Keratinocyte (primary cell): ENCODE measurements around the gene PHLDB3. TPM values are rescaled to one million over a fixed set of nuclear protein-coding genes. Genes with fewer than 3 reads are reported as not detected.

Source experiments
- DNase-seq: peaks from one replicate; pipeline ENCODE4 v3.0.0-alpha.2; 2011; ENCODE audit warnings: low read depth, missing footprints, low spot score
- FAIRE-seq: peaks from 2 replicates; lab custom pipeline; 2011; peaks lifted over from hg19 to GRCh38; lab: Jason Lieb, UNC
- H2AFZ ChIP-seq: 2 replicates; pipeline ENCODE4 v1.6.0; 2012; ENCODE audit warnings: low read length, control low read depth, inconsistent platforms; ENCODE audit not compliant: control insufficient read depth
- H3K27ac ChIP-seq: 2 replicates; pipeline ENCODE4 v1.5.1; 2011; ENCODE audit warnings: low read length; ENCODE audit not compliant: control insufficient read depth, insufficient read depth
- H3K27me3 ChIP-seq: 3 replicates; pipeline ENCODE4 v1.6.0; 2011; ENCODE audit warnings: low read length; ENCODE audit not compliant: control insufficient read depth, insufficient read depth; ENCODE audit errors: extremely low read depth
- H3K36me3 ChIP-seq, 2 experiments: 2 replicates in 1 of 2; 3 replicates in 1 of 2; pipeline ENCODE4 v1.5.1; 2011; ENCODE audit warnings: low read length in 2 of 2, mild to moderate bottlenecking in 1 of 2; ENCODE audit not compliant: control insufficient read depth in 2 of 2, insufficient read depth in 2 of 2; ENCODE audit errors: extremely low read depth in 1 of 2
- H3K4me1 ChIP-seq: 3 replicates; pipeline ENCODE4 v1.5.1; 2011; ENCODE audit warnings: low read length; ENCODE audit not compliant: control insufficient read depth, insufficient read depth; ENCODE audit errors: extremely low read depth
- H3K4me2 ChIP-seq: 3 replicates; pipeline ENCODE4 v1.6.0; 2011; ENCODE audit warnings: low read depth, low read length; ENCODE audit not compliant: control insufficient read depth, insufficient read depth; ENCODE audit errors: extremely low read depth
- H3K4me3 ChIP-seq, 3 experiments: fragments of 200-600 bp in 1 of 3; sonication (generic) in 1 of 3; 2 replicates in 2 of 3; 3 replicates in 1 of 3; pipeline ENCODE4 v1.5.1; 2011 to 2016; ENCODE audit warnings: low read length in 3 of 3, mild to moderate bottlenecking in 3 of 3, control low read depth in 2 of 3, inconsistent platforms in 1 of 3, low read depth in 1 of 3, mixed read lengths in 1 of 3, mixed run types in 1 of 3, moderate library complexity in 1 of 3; ENCODE audit not compliant: control insufficient read depth in 2 of 3, insufficient read depth in 2 of 3; ENCODE audit errors: extremely low read depth in 1 of 3
- H3K79me2 ChIP-seq: 2 replicates; pipeline ENCODE4 v1.6.0; 2012; ENCODE audit warnings: low read length; ENCODE audit not compliant: control insufficient read depth, insufficient read depth
- H3K9ac ChIP-seq: 3 replicates; pipeline ENCODE4 v1.6.0; 2011; ENCODE audit warnings: low read length; ENCODE audit not compliant: control insufficient read depth, insufficient read depth; ENCODE audit errors: extremely low read depth
- H3K9me1 ChIP-seq: 3 replicates; pipeline ENCODE4 v1.6.0; 2011; ENCODE audit warnings: low read length; ENCODE audit not compliant: control insufficient read depth, insufficient read depth; ENCODE audit errors: extremely low read depth
- H3K9me3 ChIP-seq: 2 replicates; pipeline ENCODE4 v1.5.1; 2012; ENCODE audit warnings: low read depth, low read length; ENCODE audit not compliant: control insufficient read depth
- H4K20me1 ChIP-seq: 3 replicates; pipeline ENCODE4 v1.6.0; 2011; ENCODE audit warnings: low read length; ENCODE audit not compliant: control insufficient read depth, insufficient read depth; ENCODE audit errors: extremely low read depth
- EZH2 ChIP-seq: IDR thresholded peaks from one replicate; pipeline ENCODE4 v1.6.1; 2012; ENCODE audit warnings: inconsistent platforms, mild to moderate bottlenecking, low read length, moderate library complexity
- dilution Hi-C: fragments of 300-500 bp; cut with MboI; formaldehyde crosslinking; loops from one replicate; pipeline ENCODE4 v1.7.0; 2020; ENCODE audit warnings: low sequenced_read_pairs; ENCODE audit not compliant: extremely low pct_ligation_motif_present
- polyA plus RNA-seq, 5 experiments: library from polyadenylated mRNA; depleted of rRNA in 3 of 5; stranded (reverse) in 3 of 5; stranded (forward) in 1 of 5; unstranded in 1 of 5; fragments of >200 nt; gene quantifications; 1 replicate in 1 of 5; 2 replicates in 3 of 5; 3 replicates in 1 of 5; pipeline versions ENCODE4 v1.2.1 to v1.2.3, GENCODE V29; 2011 to 2012; ENCODE audit warnings: missing spikeins in 2 of 5, low read depth in 1 of 5, low replicate concordance in 1 of 5
- TF ChIP-seq, protein P1 (sequence below), 3 experiments: IDR thresholded peaks in 1 of 3; conservative IDR thresholded peaks in 1 of 3; optimal IDR thresholded peaks in 1 of 3; 2 replicates in 2 of 3; 3 replicates in 1 of 3; pipeline versions ENCODE3 to v1.5.1; 2011; ENCODE audit warnings: low read length in 3 of 3, mild to moderate bottlenecking in 3 of 3, moderate library complexity in 2 of 3, control low read depth in 1 of 3, inconsistent platforms in 1 of 3; ENCODE audit not compliant: insufficient read depth in 2 of 3; ENCODE audit errors: extremely low read depth in 1 of 3

PHLDB3 gene
- polyA plus RNA-seq, 1 donor (not counting 4 experiments of a cell fraction or from before 2014, with no cell fraction given) = 6.7 TPM

DNA sequence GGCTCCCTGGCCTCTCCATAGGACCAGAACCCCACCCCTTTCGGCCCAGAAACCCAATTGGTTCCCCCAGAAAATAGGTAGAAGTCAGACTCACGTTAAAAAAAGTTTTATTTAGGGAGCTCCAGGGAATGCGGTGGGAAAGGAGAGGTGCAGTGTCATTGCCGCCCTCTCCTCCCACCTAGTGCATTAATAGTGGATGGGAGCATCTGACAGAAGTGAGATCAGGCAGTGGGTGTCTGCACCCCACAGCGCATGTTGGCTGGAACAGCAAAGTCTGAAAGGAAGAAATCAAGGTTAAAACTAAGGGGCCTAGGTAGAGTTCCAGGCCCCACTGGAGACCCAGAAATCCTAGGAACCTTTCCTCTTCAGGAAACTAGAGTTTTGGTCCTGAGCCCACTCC is 2.1 kb upstream of the PHLDB3 start:
- Histone ChIP-seq H3K4me1 (peaks cover 8% of the 10 kb centered on the region), H3K79me2 (peaks cover 13% of the 10 kb centered on the region), H4K20me1 (no peaks in the 10 kb centered on the region), H3K27me3 (no peaks in the 10 kb centered on the region), H3K9me3 (no peaks in the 10 kb centered on the region), H3K9ac (no peak overlapping the region), H3K36me3 (peaks cover 18 to 30% of the 10 kb centered on the region in 2 experiments), H2AFZ (no peak overlapping the region), H3K27ac (no peak overlapping the region), H3K4me3 (no peak overlapping the region), H3K9me1 (no peaks in the 10 kb centered on the region), H3K4me2 (no peak overlapping the region)
- TF ChIP-seq, protein P1, sequence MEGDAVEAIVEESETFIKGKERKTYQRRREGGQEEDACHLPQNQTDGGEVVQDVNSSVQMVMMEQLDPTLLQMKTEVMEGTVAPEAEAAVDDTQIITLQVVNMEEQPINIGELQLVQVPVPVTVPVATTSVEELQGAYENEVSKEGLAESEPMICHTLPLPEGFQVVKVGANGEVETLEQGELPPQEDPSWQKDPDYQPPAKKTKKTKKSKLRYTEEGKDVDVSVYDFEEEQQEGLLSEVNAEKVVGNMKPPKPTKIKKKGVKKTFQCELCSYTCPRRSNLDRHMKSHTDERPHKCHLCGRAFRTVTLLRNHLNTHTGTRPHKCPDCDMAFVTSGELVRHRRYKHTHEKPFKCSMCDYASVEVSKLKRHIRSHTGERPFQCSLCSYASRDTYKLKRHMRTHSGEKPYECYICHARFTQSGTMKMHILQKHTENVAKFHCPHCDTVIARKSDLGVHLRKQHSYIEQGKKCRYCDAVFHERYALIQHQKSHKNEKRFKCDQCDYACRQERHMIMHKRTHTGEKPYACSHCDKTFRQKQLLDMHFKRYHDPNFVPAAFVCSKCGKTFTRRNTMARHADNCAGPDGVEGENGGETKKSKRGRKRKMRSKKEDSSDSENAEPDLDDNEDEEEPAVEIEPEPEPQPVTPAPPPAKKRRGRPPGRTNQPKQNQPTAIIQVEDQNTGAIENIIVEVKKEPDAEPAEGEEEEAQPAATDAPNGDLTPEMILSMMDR (optimal IDR thresholded peaks at IDR 0.05 in 1 of 3, IDR thresholded peaks at IDR 0.05 in 1 of 3, conservative IDR thresholded peaks at IDR 0.05 in 1 of 3; ENCODE audit: extremely low read depth in 1 of 3, insufficient read depth in 2 of 3, low read length in 3 of 3) = no peak
- no peak for TF ChIP-seq EZH2
- no peak for DNase-seq
- dilution Hi-C loops = no loop called here
- no peak for FAIRE-seq

DNA sequence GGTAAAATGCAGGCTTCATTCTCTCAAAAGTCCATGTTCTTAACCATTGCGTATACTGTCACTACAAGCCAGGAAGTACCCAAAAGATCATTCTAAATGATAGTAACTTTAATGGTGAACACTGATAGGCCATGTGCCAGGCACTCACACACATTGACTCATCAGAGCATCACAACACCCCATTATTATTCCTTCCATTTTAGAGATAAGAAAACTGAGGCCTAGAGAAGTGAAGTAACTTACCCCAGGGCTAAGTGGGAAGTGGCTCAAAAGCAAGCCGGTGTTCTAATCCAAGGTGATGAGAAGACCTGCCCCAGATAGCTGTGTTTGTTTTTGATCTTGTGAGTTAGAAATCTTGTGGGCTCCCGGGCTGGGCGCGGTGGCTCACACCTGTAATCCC is 1.4 kb upstream of the PHLDB3 start:
- Histone ChIP-seq H3K4me1 (peaks cover 8% of the 10 kb centered on the region), H3K4me3 (no peak overlapping the region), H3K36me3 (peaks cover 17 to 31% of the 10 kb centered on the region in 2 experiments), H3K9me3 (no peaks in the 10 kb centered on the region), H2AFZ (no peak overlapping the region), H3K4me2 (no peak overlapping the region), H4K20me1 (no peaks in the 10 kb centered on the region), H3K27ac (no peak overlapping the region), H3K9ac (no peak overlapping the region), H3K79me2 (peaks cover 13% of the 10 kb centered on the region), H3K27me3 (no peaks in the 10 kb centered on the region), H3K9me1 (no peaks in the 10 kb centered on the region)
- DNase-seq = no peak
- TF ChIP-seq EZH2 = no peak
- TF ChIP-seq, protein P1 (optimal IDR thresholded peaks at IDR 0.05 in 1 of 3, IDR thresholded peaks at IDR 0.05 in 1 of 3, conservative IDR thresholded peaks at IDR 0.05 in 1 of 3; ENCODE audit: extremely low read depth in 1 of 3, insufficient read depth in 2 of 3, low read length in 3 of 3) = no peak
- no peak for FAIRE-seq
- dilution Hi-C loops = no loop called here
